WTC11 (cell line): ENCODE measurements around the gene FRS2. TPM values are rescaled to one million over a fixed set of nuclear protein-coding genes. Genes with fewer than 3 reads are reported as not detected.

Experiments used
- ATAC-seq: fragments of 200-7000 bp; cut with Tn5 transposase; 2 replicates; pipeline ENCODE4 v1.10.0; 2021; ENCODE audit warnings: mild to moderate bottlenecking, moderate library complexity
- CTCF ChIA-PET: fragments of 300-600 bp; sonication (Branson Sonifier 250); formaldehyde crosslinking; loops from one replicate; lab custom pipeline; 2021; ENCODE audit warnings: antibody characterized with exemption; lab: Charles Lee
- POLR2A ChIA-PET: fragments of 350-600 bp; sonication (Branson Sonifier 250); formaldehyde crosslinking; loops from one replicate; lab custom pipeline; 2021; ENCODE audit warnings: antibody characterized with exemption; lab: Charles Lee
- DNase-seq: peaks from one replicate; pipeline ENCODE4 v3.0.0; 2021; ENCODE audit warnings: low spot score
- H3K27ac Mint-ChIP-seq: 2 replicates; pipeline ENCODE4 v1.8.0; 2021; ENCODE audit warnings: mixed read lengths
- H3K27me3 Mint-ChIP-seq: 2 replicates; pipeline ENCODE4 v1.8.0; 2021; ENCODE audit warnings: low read depth, mild to moderate bottlenecking, moderate library complexity, mixed read lengths
- H3K36me3 Mint-ChIP-seq: 2 replicates; pipeline ENCODE4 v1.8.0; 2021; ENCODE audit warnings: mixed read lengths
- H3K4me1 Mint-ChIP-seq: 2 replicates; pipeline ENCODE4 v1.8.0; 2022; ENCODE audit warnings: mixed read lengths
- H3K4me3 Mint-ChIP-seq: 2 replicates; pipeline ENCODE4 v1.8.0; 2021; ENCODE audit warnings: mild to moderate bottlenecking, moderate library complexity, mixed read lengths
- H3K9me3 Mint-ChIP-seq: 2 replicates; pipeline ENCODE4 v1.8.0; 2021; ENCODE audit warnings: mixed read lengths
- ERG ChIP-seq: fragments of 250-450 bp; sonication (Bioruptor Pico); IDR thresholded peaks from 2 replicates; pipeline ENCODE4 v1.8.0; 2021; ENCODE audit warnings: mild to moderate bottlenecking
- FOXK1 ChIP-seq: sonication (generic); formaldehyde crosslinking; IDR thresholded peaks from 2 replicates; pipeline ENCODE4 v1.8.0; 2022; ENCODE audit warnings: mild to moderate bottlenecking, moderate library complexity, missing genetic modification reagents
- HMGXB4 ChIP-seq: sonication (generic); formaldehyde crosslinking; IDR thresholded peaks from 2 replicates; pipeline ENCODE4 v1.8.1; 2023; ENCODE audit warnings: mild to moderate bottlenecking, moderate library complexity, missing genetic modification reagents
- IRF1 ChIP-seq: sonication (generic); formaldehyde crosslinking; IDR thresholded peaks from 2 replicates; pipeline ENCODE4 v1.8.0; 2023; ENCODE audit warnings: missing genetic modification reagents
- MLX ChIP-seq: sonication (generic); formaldehyde crosslinking; IDR thresholded peaks from 2 replicates; pipeline ENCODE4 v1.8.1; 2023; ENCODE audit warnings: mild to moderate bottlenecking, missing genetic modification reagents, moderate library complexity
- MYBL2 ChIP-seq: sonication (generic); formaldehyde crosslinking; IDR thresholded peaks from 2 replicates; pipeline ENCODE4 v1.8.1; 2023; ENCODE audit warnings: mild to moderate bottlenecking, moderate library complexity, missing genetic modification reagents
- NR1H2 ChIP-seq: sonication (generic); formaldehyde crosslinking; IDR thresholded peaks from 2 replicates; pipeline ENCODE4 v1.9.0; 2021; ENCODE audit warnings: mild to moderate bottlenecking, moderate library complexity, missing genetic modification reagents
- NR2C2 ChIP-seq: sonication (generic); formaldehyde crosslinking; IDR thresholded peaks from 2 replicates; pipeline ENCODE4 v1.8.0; 2022; ENCODE audit warnings: mild to moderate bottlenecking, missing genetic modification reagents
- OVOL2 ChIP-seq: fragments of 250-450 bp; sonication (Bioruptor Pico); IDR thresholded peaks from 2 replicates; pipeline ENCODE4 v1.9.0; 2021; ENCODE audit warnings: mild to moderate bottlenecking, borderline replicate concordance
- PREB ChIP-seq: sonication (generic); formaldehyde crosslinking; IDR thresholded peaks from 2 replicates; pipeline ENCODE4 v1.8.1; 2022; ENCODE audit warnings: mild to moderate bottlenecking, missing genetic modification reagents, moderate library complexity, borderline replicate concordance
- RELA ChIP-seq: sonication (generic); formaldehyde crosslinking; IDR thresholded peaks from 2 replicates; pipeline ENCODE4 v1.8.1; 2022; ENCODE audit warnings: missing genetic modification reagents, mild to moderate bottlenecking, borderline replicate concordance
- SOX15 ChIP-seq: fragments of 250-450 bp; sonication (Bioruptor Pico); IDR thresholded peaks from 2 replicates; pipeline ENCODE4 v1.9.0; 2021; ENCODE audit warnings: mild to moderate bottlenecking
- TCF7 ChIP-seq: sonication (generic); formaldehyde crosslinking; IDR thresholded peaks from 2 replicates; pipeline ENCODE4 v1.8.0; 2022; ENCODE audit warnings: mild to moderate bottlenecking, low read depth, missing genetic modification reagents, moderate library complexity
- ZBTB21 ChIP-seq: sonication (generic); formaldehyde crosslinking; IDR thresholded peaks from 2 replicates; pipeline ENCODE4 v1.8.1; 2023; ENCODE audit warnings: mild to moderate bottlenecking, missing genetic modification reagents, borderline replicate concordance
- ZNF121 ChIP-seq: sonication (generic); formaldehyde crosslinking; IDR thresholded peaks from 2 replicates; pipeline ENCODE4 v1.8.0; 2023; ENCODE audit warnings: missing genetic modification reagents
- ZNF138 ChIP-seq: sonication (generic); formaldehyde crosslinking; conservative IDR thresholded peaks from 2 replicates; pipeline ENCODE4 v1.8.1; 2022; ENCODE audit warnings: mild to moderate bottlenecking, moderate library complexity, missing genetic modification reagents
- ZNF219 ChIP-seq: sonication (generic); formaldehyde crosslinking; IDR thresholded peaks from 2 replicates; pipeline ENCODE4 v1.8.0; 2023; ENCODE audit warnings: missing genetic modification reagents, mild to moderate bottlenecking, borderline replicate concordance
- ZNF281 ChIP-seq: sonication (generic); formaldehyde crosslinking; IDR thresholded peaks from 2 replicates; pipeline ENCODE4 v1.8.0; 2023; ENCODE audit warnings: mild to moderate bottlenecking, missing genetic modification reagents
- ZNF671 ChIP-seq: fragments of 250-450 bp; sonication (Bioruptor Pico); IDR thresholded peaks from 2 replicates; pipeline ENCODE4 v1.8.0; 2021; ENCODE audit warnings: mild to moderate bottlenecking
- total RNA-seq: library from RNA; stranded (reverse); gene quantifications from 3 replicates; pipeline ENCODE4 v1.2.3, GENCODE V29; 2021

Gene FRS2
- total RNA-seq, 1 experiment from 2014 or later: 26.1 TPM

- no peak for ATAC-seq
- POLR2A ChIA-PET: interaction anchor here (0.6 kb wide), 1 partner anchor 141 kb away, joined by 4 read pairs; no protein-coding TSS in a partner anchor
- Mint-ChIP-seq H3K36me3 (no peaks in the 10 kb centered on the region), H3K27me3 (no peaks in the 10 kb centered on the region), H3K4me1 (no peaks in the 10 kb centered on the region), H3K4me3 (no peak overlapping the region), H3K9me3 (no peaks in the 10 kb centered on the region), H3K27ac (no peak overlapping the region)
- DNase-seq: no peak
- CTCF ChIA-PET: interaction anchor here (0.9 to 1.0 kb wide), 2 partner anchors 11 to 16 kb away, joined by 4 to 5 read pairs; no protein-coding TSS in a partner anchor
- TF ChIP-seq MLX (CRISPR knock-in tag) (no peak), ZNF138 (CRISPR knock-in tag) (no peak), ZNF219 (no peak), FOXK1 (CRISPR knock-in tag) (no peak), PREB (CRISPR knock-in tag) (no peak), ZNF671 (CRISPR knock-in tag) (no peak), NR2C2 (CRISPR knock-in tag) (no peak)
These were observed 85.3 kb downstream of the FRS2 start for GRCh38 chr12:69555461-69555860.

GRCh38 chr12:69556383-69556782 lies 86.2 kb downstream of the FRS2 start:
- no peaks in the 10 kb centered on the region for H3K36me3 Mint-ChIP-seq
- no peaks in the 10 kb centered on the region for H3K4me1 Mint-ChIP-seq
- ATAC-seq: no peak
- no peaks in the 10 kb centered on the region for H3K9me3 Mint-ChIP-seq
- no peak for DNase-seq
- POLR2A ChIA-PET: no interaction called here
- H3K4me3 Mint-ChIP-seq: no peak overlapping the region
- no peak for TF ChIP-seq ZNF671 (CRISPR knock-in tag)
- TF ChIP-seq SOX15 (CRISPR knock-in tag): no peak
- no peak for TF ChIP-seq ZNF121
- no peak for TF ChIP-seq RELA (CRISPR knock-in tag)
- no peak for TF ChIP-seq OVOL2 (CRISPR knock-in tag)
- no peak for TF ChIP-seq NR2C2 (CRISPR knock-in tag)
- no peak for TF ChIP-seq TCF7
- TF ChIP-seq MYBL2: no peak
- TF ChIP-seq ZBTB21 (CRISPR knock-in tag): no peak
- TF ChIP-seq IRF1 (CRISPR knock-in tag): no peak
- TF ChIP-seq ZNF281 (CRISPR knock-in tag): no peak
- no peak for TF ChIP-seq ERG
- TF ChIP-seq NR1H2 (CRISPR knock-in tag): no peak
- no peak for TF ChIP-seq HMGXB4 (CRISPR knock-in tag)
- H3K27ac Mint-ChIP-seq: 0 out of 2 replicates have a peak overlapping the region, but pooled peaks have one; percentile 41
- no peaks in the 10 kb centered on the region for H3K27me3 Mint-ChIP-seq
- CTCF ChIA-PET: interaction anchor here (0.9 kb wide), 1 partner anchor 15 kb away, joined by 5 read pairs; no protein-coding TSS in a partner anchor
